Measurements from ENCODE around the gene POC1B. TPM values are rescaled to one million over a fixed set of nuclear protein-coding genes. Genes with fewer than 3 reads are reported as not detected.

The POC1B gene
- 32.4 and 40.3 TPM in 2 replicates for total RNA-seq (ENCODE audit: low replicate concordance)

DNA sequence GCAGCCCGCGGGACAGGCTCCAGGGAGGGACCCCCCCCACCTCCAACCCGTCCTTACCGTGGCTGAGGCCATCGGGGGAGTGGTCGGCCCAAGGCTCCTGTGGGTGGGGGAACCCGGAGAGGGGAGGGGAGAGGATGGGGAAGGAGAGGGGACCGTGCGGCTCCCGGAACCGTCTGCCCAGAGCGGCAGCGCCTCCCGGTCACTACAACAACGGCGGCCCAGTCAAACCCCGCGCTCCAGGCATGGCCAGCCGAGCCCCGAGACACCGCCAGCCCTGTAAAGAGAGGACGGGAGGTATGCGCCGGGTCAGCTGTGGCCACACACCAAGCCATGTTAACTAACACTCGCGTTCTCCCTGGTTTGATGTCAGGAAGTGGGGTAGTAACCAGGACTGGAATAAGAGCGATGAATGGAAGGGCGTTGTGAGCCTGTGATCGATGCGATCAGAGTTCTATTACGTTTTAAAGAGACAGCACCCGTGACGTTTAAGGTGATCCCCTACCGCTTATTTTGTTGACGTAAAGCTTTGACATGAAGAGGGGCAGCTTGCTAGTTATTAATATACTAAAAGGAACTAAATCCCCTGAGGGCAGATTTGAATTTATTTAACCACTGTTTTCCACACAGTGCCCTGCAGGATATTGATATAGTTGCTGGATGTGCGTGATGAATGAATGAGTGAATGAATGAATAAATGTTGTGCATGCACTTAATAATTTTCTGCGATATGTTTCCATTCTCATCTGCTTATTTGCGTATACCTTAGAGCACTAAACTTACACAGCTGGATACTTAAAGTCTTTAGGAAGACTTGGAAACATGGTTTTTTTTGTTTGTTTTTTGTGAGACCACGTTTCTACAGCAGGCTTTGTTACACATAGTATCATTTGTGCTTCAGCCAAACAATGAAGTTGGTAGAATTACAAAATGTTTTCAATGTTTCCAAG, at the start of gene POC1B:
Gene POC1B (minus strand): TSS at position 224 of the 947 bp plus-strand sequence. CDS start 152 bp downstream, at position 72.
- TF ChIP-seq EZH2 (IDR thresholded peaks at IDR 0.05) (no peak), EZH2phosphoT487 (IDR thresholded peaks at IDR 0.05) (no peak)
- TF ChIP-seq, protein P1, sequence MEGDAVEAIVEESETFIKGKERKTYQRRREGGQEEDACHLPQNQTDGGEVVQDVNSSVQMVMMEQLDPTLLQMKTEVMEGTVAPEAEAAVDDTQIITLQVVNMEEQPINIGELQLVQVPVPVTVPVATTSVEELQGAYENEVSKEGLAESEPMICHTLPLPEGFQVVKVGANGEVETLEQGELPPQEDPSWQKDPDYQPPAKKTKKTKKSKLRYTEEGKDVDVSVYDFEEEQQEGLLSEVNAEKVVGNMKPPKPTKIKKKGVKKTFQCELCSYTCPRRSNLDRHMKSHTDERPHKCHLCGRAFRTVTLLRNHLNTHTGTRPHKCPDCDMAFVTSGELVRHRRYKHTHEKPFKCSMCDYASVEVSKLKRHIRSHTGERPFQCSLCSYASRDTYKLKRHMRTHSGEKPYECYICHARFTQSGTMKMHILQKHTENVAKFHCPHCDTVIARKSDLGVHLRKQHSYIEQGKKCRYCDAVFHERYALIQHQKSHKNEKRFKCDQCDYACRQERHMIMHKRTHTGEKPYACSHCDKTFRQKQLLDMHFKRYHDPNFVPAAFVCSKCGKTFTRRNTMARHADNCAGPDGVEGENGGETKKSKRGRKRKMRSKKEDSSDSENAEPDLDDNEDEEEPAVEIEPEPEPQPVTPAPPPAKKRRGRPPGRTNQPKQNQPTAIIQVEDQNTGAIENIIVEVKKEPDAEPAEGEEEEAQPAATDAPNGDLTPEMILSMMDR (IDR thresholded peaks at IDR 0.05) = no peak

DNA sequence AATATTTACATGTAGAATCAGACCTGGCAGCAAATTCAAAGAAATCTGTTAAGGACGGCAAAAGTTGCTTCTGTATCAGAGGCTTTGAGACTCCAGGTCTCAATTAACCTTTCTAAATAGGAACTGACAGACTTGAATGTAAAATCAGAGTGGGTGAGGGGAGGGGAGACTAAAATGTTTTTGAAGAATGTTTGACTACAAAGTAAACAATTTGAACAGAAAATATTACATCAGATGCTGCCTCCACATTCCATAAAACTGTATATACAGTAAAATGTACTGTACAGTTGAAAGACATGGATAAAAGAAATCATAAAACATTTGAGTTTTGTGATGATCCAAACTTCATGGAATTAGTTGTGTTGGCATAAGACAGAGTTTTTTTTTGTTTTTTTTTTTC, 49.5 kb upstream of the POC1B start:
- H4K20me1 ChIP-seq (ENCODE audit: low read depth) = no peaks in the 10 kb centered on the region

More for the DNA sequence above, at the start of gene POC1B:
- DNase-seq (ENCODE audit: low spot score) = peak; percentile 90
- no peaks in the 10 kb centered on the region for H3K27me3 ChIP-seq
- H3K4me3 Mint-ChIP-seq = peak within 1 kb of the TSS; percentile 94
- H3K79me2 ChIP-seq (ENCODE audit: low read depth) = peaks cover 7% of the 10 kb centered on the region
- H3K4me3 ChIP-seq = peak within 1 kb of the TSS; percentile 93
- peak within 1 kb of the TSS; percentile 8 for H3K9ac ChIP-seq
- H3K27ac Mint-ChIP-seq = peak within 1 kb of the TSS; percentile 82
- peak within 1 kb of the TSS; percentile 96 for H2AFZ ChIP-seq (replicated peaks)
- H3K36me3 Mint-ChIP-seq = peaks cover 17% of the 10 kb centered on the region
- no peaks in the 10 kb centered on the region for H4K20me1 ChIP-seq (ENCODE audit: low read depth)
- no peaks in the 10 kb centered on the region for H3K4me1 ChIP-seq
- H3K4me1 Mint-ChIP-seq = peaks cover 30% of the 10 kb centered on the region
- H3K36me3 ChIP-seq = no peaks in the 10 kb centered on the region
- H3K27me3 Mint-ChIP-seq (ENCODE audit: insufficient read depth, low read depth) = no peaks in the 10 kb centered on the region
- peak within 1 kb of the TSS; percentile 82 for H3K4me2 ChIP-seq
- no peak within 1 kb of the TSS for H3K27ac ChIP-seq
- no peaks in the 10 kb centered on the region for H3K9me3 Mint-ChIP-seq
- H3K9me3 ChIP-seq (ENCODE audit: low read depth) = no peaks in the 10 kb centered on the region
- H3F3A ChIP-seq (ENCODE audit: low read depth) = peaks cover 12% of the 10 kb centered on the region

DNA sequence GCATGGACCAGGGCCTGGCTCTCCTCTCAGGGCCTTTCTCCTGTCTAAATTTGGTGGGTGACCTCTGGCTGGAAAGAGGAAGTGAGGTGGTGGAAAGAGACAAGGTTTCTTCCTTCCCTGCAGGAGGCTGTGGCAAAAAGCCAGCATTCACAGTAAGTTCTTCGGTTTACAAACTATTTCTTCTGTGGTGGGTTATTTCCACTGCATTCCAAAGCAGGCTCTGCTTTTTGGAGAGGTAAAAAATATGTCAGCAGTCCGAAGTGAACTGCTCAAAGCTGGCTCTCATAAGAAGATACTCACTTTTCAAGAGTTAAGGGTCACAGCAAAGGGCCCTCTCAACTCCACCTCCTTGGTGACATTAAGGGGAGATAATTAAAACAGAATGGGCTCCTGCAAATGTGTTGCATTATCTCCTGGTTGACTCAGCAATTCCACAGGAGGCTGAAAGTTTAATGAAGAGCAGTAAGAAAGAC, 48.9 kb upstream of the POC1B start:
- Mint-ChIP-seq H3K27me3 (ENCODE audit: insufficient read depth, low read depth) (peaks cover 3% of the 10 kb centered on the region), H3K9me3 (no peaks in the 10 kb centered on the region), H3K4me3 (no peak overlapping the region), H3K36me3 (no peaks in the 10 kb centered on the region), H3K27ac (peak overlapping the region; percentile 7), H3K4me1 (peaks cover 9% of the 10 kb centered on the region)
- DNase-seq (ENCODE audit: low spot score) = no peak
- TF ChIP-seq EZH2phosphoT487 (IDR thresholded peaks at IDR 0.05) (no peak), EZH2 (IDR thresholded peaks at IDR 0.05) (no peak)
- TF ChIP-seq, protein P1 (IDR thresholded peaks at IDR 0.05) = no peak
- H3K9me3 ChIP-seq (ENCODE audit: low read depth) = no peaks in the 10 kb centered on the region
- H3F3A ChIP-seq (ENCODE audit: low read depth) = no peaks in the 10 kb centered on the region
- H3K4me1 ChIP-seq = peaks cover 14% of the 10 kb centered on the region
- no peaks in the 10 kb centered on the region for H3K79me2 ChIP-seq (ENCODE audit: low read depth)
- H3K27me3 ChIP-seq = no peaks in the 10 kb centered on the region
- H3K36me3 ChIP-seq = no peaks in the 10 kb centered on the region
- H3K27ac ChIP-seq = peak overlapping the region; percentile 22
- H4K20me1 ChIP-seq (ENCODE audit: low read depth) = no peaks in the 10 kb centered on the region
- H3K4me3 ChIP-seq = no peak overlapping the region
- peak overlapping the region; percentile 59 for H2AFZ ChIP-seq (replicated peaks)
- peak overlapping the region; percentile 46 for H3K4me2 ChIP-seq
- no peak overlapping the region for H3K9ac ChIP-seq

More for the DNA sequence above, 49.5 kb upstream of the POC1B start:
- Histone ChIP-seq H3K79me2 (ENCODE audit: low read depth) (no peaks in the 10 kb centered on the region), H3K9me3 (ENCODE audit: low read depth) (no peaks in the 10 kb centered on the region), H3K27ac (no peak overlapping the region), H3K4me3 (no peak overlapping the region), H3K4me1 (peaks cover 14% of the 10 kb centered on the region), H3K36me3 (no peaks in the 10 kb centered on the region), H2AFZ (replicated peaks) (no peak overlapping the region), H3K9ac (no peak overlapping the region), H3K4me2 (peak overlapping the region; percentile 1), H3K27me3 (no peaks in the 10 kb centered on the region), H3F3A (ENCODE audit: low read depth) (no peaks in the 10 kb centered on the region)
- no peak overlapping the region for H3K27ac Mint-ChIP-seq
- no peaks in the 10 kb centered on the region for H3K36me3 Mint-ChIP-seq
- no peaks in the 10 kb centered on the region for H3K9me3 Mint-ChIP-seq
- H3K27me3 Mint-ChIP-seq (ENCODE audit: insufficient read depth, low read depth) = no peaks in the 10 kb centered on the region
- TF ChIP-seq EZH2 (IDR thresholded peaks at IDR 0.05) = no peak
- no peak for TF ChIP-seq EZH2phosphoT487 (IDR thresholded peaks at IDR 0.05)
- TF ChIP-seq, protein P1 (IDR thresholded peaks at IDR 0.05) = no peak
- peaks cover 9% of the 10 kb centered on the region for H3K4me1 Mint-ChIP-seq
- DNase-seq (ENCODE audit: low spot score) = no peak
- no peak overlapping the region for H3K4me3 Mint-ChIP-seq
